Chondrocyte (in vitro differentiated cells): ENCODE measurements around the gene DACH1. TPM values are rescaled to one million over a fixed set of nuclear protein-coding genes. Genes with fewer than 3 reads are reported as not detected.

ENCODE experiments used
- DNase-seq: peaks from one replicate; pipeline ENCODE4 v3.0.0; 2021; ENCODE audit warnings: mixed read lengths, low spot score
- H3K27ac Mint-ChIP-seq: one replicate; pipeline ENCODE4 v1.8.0; 2021; ENCODE audit warnings: mild to moderate bottlenecking, moderate library complexity, mixed read lengths; ENCODE audit not compliant: unreplicated experiment
- H3K27me3 Mint-ChIP-seq: 2 replicates; pipeline ENCODE4 v1.8.0; 2021; ENCODE audit warnings: low read depth, mixed read lengths
- H3K36me3 Mint-ChIP-seq: 2 replicates; pipeline ENCODE4 v1.8.0; 2021; ENCODE audit warnings: low read depth, mixed read lengths
- H3K4me1 Mint-ChIP-seq: 2 replicates; pipeline ENCODE4 v1.8.0; 2021; ENCODE audit warnings: low read depth, mild to moderate bottlenecking, mixed read lengths
- H3K4me3 Mint-ChIP-seq: one replicate; pipeline ENCODE4 v1.8.0; 2021; ENCODE audit warnings: mild to moderate bottlenecking, moderate library complexity, mixed read lengths; ENCODE audit not compliant: unreplicated experiment
- H3K9me3 Mint-ChIP-seq: 2 replicates; pipeline ENCODE4 v1.8.0; 2021; ENCODE audit warnings: low read depth, mixed read lengths
- total RNA-seq: library from RNA; stranded (reverse); gene quantifications from 3 replicates; pipeline ENCODE4 v1.2.1, GENCODE V29; 2021
- TF ChIP-seq, protein P1 (sequence below): fragments of 200-600 bp; sonication (generic); IDR thresholded peaks from 2 replicates; pipeline ENCODE4 v1.5.0; 2021; ENCODE audit warnings: antibody characterized with exemption, mild to moderate bottlenecking, moderate library complexity

Gene DACH1
- total RNA-seq, 1 donor from 2014 or later: 0.72 TPM

- TF ChIP-seq, protein P1, sequence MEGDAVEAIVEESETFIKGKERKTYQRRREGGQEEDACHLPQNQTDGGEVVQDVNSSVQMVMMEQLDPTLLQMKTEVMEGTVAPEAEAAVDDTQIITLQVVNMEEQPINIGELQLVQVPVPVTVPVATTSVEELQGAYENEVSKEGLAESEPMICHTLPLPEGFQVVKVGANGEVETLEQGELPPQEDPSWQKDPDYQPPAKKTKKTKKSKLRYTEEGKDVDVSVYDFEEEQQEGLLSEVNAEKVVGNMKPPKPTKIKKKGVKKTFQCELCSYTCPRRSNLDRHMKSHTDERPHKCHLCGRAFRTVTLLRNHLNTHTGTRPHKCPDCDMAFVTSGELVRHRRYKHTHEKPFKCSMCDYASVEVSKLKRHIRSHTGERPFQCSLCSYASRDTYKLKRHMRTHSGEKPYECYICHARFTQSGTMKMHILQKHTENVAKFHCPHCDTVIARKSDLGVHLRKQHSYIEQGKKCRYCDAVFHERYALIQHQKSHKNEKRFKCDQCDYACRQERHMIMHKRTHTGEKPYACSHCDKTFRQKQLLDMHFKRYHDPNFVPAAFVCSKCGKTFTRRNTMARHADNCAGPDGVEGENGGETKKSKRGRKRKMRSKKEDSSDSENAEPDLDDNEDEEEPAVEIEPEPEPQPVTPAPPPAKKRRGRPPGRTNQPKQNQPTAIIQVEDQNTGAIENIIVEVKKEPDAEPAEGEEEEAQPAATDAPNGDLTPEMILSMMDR: no peak
- DNase-seq: no peak
- Mint-ChIP-seq H3K27me3 (peaks cover 2% of the 10 kb centered on the region), H3K9me3 (no peaks in the 10 kb centered on the region), H3K27ac (no peak overlapping the region), H3K4me3 (no peak overlapping the region), H3K4me1 (no peaks in the 10 kb centered on the region), H3K36me3 (no peaks in the 10 kb centered on the region)
Observed at GRCh38 chr13:71589032-71589431, 278.0 kb downstream of the DACH1 start.

DNA sequence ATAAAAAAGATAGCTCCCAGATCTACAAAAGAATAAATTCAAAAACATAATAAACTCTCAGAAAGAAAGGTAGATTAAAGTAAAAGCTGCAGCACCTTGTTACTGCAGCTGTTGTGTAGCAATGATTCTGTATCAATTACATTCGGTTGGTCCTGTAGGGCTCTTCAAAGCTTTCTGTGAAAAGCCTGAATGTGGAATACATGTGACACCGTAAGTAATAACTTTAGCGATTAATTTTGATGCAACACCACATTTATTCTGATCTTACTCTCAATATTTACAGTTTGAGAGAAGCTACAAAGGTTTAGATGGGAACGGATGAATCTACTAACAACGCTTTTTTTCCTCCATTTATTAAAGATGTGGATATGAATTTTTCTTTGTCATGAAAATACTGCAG, 279.2 kb downstream of the DACH1 start:
- no peak overlapping the region for H3K4me3 Mint-ChIP-seq
- peaks cover under 1% of the 10 kb centered on the region for H3K27me3 Mint-ChIP-seq
- no peaks in the 10 kb centered on the region for H3K36me3 Mint-ChIP-seq
- no peaks in the 10 kb centered on the region for H3K4me1 Mint-ChIP-seq
- no peak overlapping the region for H3K27ac Mint-ChIP-seq
- no peaks in the 10 kb centered on the region for H3K9me3 Mint-ChIP-seq
- TF ChIP-seq, protein P1: no peak
- DNase-seq: no peak

GRCh38 chr13:71587193-71587592, 279.8 kb downstream of the DACH1 start:
- Mint-ChIP-seq H3K9me3 (no peaks in the 10 kb centered on the region), H3K27ac (no peak overlapping the region), H3K27me3 (no peaks in the 10 kb centered on the region), H3K4me1 (no peaks in the 10 kb centered on the region), H3K36me3 (no peaks in the 10 kb centered on the region), H3K4me3 (no peak overlapping the region)
- TF ChIP-seq, protein P1: no peak
- DNase-seq: no peak

DNA sequence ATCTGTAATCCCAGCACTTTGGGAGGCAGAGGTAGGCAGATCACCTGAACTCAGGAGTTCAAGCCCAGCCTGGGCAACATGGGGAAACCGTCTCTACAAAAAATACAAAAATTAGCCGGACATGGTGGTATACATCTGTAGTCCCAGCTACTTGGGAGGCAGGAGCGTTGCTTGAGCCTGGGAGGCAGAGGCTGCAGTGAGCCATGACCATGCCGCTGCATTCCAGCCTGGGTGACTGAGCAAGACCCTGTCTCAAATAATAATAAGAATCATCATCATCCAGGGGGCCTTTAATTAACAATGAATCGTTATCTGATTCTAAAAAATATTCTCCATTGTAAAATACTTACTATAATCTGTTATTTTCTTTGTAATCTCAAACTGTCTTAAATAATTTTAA, 283.4 kb downstream of the DACH1 start:
- Mint-ChIP-seq H3K36me3 (no peaks in the 10 kb centered on the region), H3K9me3 (no peaks in the 10 kb centered on the region), H3K27me3 (peaks cover 2% of the 10 kb centered on the region), H3K4me3 (no peak overlapping the region), H3K27ac (no peak overlapping the region), H3K4me1 (no peaks in the 10 kb centered on the region)
- TF ChIP-seq, protein P1: no peak
- DNase-seq: no peak

- H3K27ac Mint-ChIP-seq: no peak overlapping the region
- H3K4me3 Mint-ChIP-seq: no peak overlapping the region
- DNase-seq: no peak
- TF ChIP-seq, protein P1: no peak
- H3K9me3 Mint-ChIP-seq: no peaks in the 10 kb centered on the region
- no peaks in the 10 kb centered on the region for H3K4me1 Mint-ChIP-seq
- no peaks in the 10 kb centered on the region for H3K36me3 Mint-ChIP-seq
- peaks cover 2% of the 10 kb centered on the region for H3K27me3 Mint-ChIP-seq
Observed at GRCh38 chr13:71580614-71581013, 286.4 kb downstream of the DACH1 start.
